Peyer's patch (tissue), 4 donors: ENCODE measurements around the gene TEAD4. TPM values are rescaled to one million over a fixed set of nuclear protein-coding genes. Genes with fewer than 3 reads are reported as not detected.

ENCODE experiments used
- DNase-seq, 3 donors: peaks; one replicate each; pipeline ENCODE4 v3.0.0-alpha.2; 2017 to 2019
- H3K27ac ChIP-seq, 4 donors: fragments of 200-600 bp; sonication (generic); one replicate each; pipeline ENCODE4 v1.5.1; 2016 to 2019
- H3K27me3 ChIP-seq, 2 donors: fragments of 200-600 bp; sonication (generic); one replicate each; pipeline ENCODE4 v1.5.1; 2019
- H3K36me3 ChIP-seq, 3 donors: fragments of 200-600 bp; sonication (generic); one replicate each; pipeline ENCODE4 v1.5.1; 2016 to 2019
- H3K4me1 ChIP-seq, 4 donors: fragments of 200-600 bp; sonication (generic); one replicate each; pipeline ENCODE4 v1.5.1; 2016 to 2019
- H3K4me3 ChIP-seq, 4 donors: fragments of 200-600 bp; sonication (generic); 1 replicate in 3 of 4; 2 replicates in 1 of 4; pipeline ENCODE4 v1.5.1; 2016 to 2019; ENCODE audit warnings: mild to moderate bottlenecking in 1 of 4
- H3K9me3 ChIP-seq, 4 donors: fragments of 200-600 bp; sonication (generic); one replicate each; pipeline ENCODE4 v1.5.1; 2016 to 2019; ENCODE audit warnings: mild to moderate bottlenecking in 1 of 4
- POLR2A ChIP-seq, 2 donors: fragments of 450-650 bp; IDR thresholded peaks; one replicate each; pipeline ENCODE4 v1.5.1; 2017; ENCODE audit warnings: antibody characterized with exemption in 2 of 2, mild to moderate bottlenecking in 2 of 2, moderate library complexity in 2 of 2
- total RNA-seq, 4 donors: library from RNA; depleted of rRNA; stranded (reverse); fragments of >200 nt; gene quantifications; one replicate each; pipeline ENCODE4 v1.1.0, GENCODE V29; 2016
- TF ChIP-seq, protein P1 (sequence below), 6 experiments: fragments of 450-650 bp in 4 of 6; fragments of 200-600 bp in 2 of 6; sonication (generic) in 1 of 6; IDR thresholded peaks; one replicate each; pipeline ENCODE4 v1.5.1; 2017 to 2019; ENCODE audit warnings: antibody characterized with exemption in 6 of 6, mild to moderate bottlenecking in 3 of 6, moderate library complexity in 1 of 6

TEAD4 gene
- total RNA-seq, 4 donors from 2014 or later: 4.3 to 6.6 (median 5.1) TPM

GRCh38 chr12:3048540-3048939 lies 89.3 kb downstream of the TEAD4 start:
- Histone ChIP-seq H3K27me3 (no peaks in the 10 kb centered on the region), H3K9me3 (no peaks in the 10 kb centered on the region)

DNA sequence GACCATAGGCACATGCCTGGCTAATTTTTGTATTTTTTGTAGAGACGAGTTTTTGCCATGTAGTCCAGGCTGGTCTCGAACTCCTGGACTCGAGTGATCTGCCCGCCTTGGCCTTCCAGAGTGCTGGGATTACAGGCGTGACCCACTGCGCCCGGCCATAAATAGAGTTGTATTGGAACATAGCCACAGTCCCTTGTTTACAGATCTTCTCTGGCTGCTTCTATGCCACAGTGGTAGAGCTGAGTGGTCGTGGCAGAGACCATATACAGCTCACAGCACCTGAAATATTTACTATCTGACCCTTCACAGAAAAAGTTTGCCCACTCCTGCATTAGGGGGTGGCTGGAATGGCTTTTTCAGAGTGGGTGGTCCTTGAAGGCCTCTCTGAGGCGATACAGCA lies 90.0 kb downstream of the TEAD4 start:
- Histone ChIP-seq H3K27me3 (no peaks in the 10 kb centered on the region), H3K9me3 (no peaks in the 10 kb centered on the region), H3K4me1 (no peaks in the 10 kb centered on the region), H3K4me3 (no peak overlapping the region), H3K27ac (no peak overlapping the region), H3K36me3 (no peaks in the 10 kb centered on the region)
- DNase-seq: no peak
- TF ChIP-seq, protein P1, sequence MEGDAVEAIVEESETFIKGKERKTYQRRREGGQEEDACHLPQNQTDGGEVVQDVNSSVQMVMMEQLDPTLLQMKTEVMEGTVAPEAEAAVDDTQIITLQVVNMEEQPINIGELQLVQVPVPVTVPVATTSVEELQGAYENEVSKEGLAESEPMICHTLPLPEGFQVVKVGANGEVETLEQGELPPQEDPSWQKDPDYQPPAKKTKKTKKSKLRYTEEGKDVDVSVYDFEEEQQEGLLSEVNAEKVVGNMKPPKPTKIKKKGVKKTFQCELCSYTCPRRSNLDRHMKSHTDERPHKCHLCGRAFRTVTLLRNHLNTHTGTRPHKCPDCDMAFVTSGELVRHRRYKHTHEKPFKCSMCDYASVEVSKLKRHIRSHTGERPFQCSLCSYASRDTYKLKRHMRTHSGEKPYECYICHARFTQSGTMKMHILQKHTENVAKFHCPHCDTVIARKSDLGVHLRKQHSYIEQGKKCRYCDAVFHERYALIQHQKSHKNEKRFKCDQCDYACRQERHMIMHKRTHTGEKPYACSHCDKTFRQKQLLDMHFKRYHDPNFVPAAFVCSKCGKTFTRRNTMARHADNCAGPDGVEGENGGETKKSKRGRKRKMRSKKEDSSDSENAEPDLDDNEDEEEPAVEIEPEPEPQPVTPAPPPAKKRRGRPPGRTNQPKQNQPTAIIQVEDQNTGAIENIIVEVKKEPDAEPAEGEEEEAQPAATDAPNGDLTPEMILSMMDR (IDR thresholded peaks at IDR 0.05): no peak

More at GRCh38 chr12:3048540-3048939, 89.3 kb downstream of the TEAD4 start:
- no peak overlapping the region for H3K4me3 ChIP-seq
- H3K36me3 ChIP-seq: no peaks in the 10 kb centered on the region
- no peak overlapping the region for H3K27ac ChIP-seq
- no peak for DNase-seq
- TF ChIP-seq, protein P1 (IDR thresholded peaks at IDR 0.05): no peak
- TF ChIP-seq POLR2A (IDR thresholded peaks at IDR 0.05): no peak
- no peaks in the 10 kb centered on the region for H3K4me1 ChIP-seq

DNA sequence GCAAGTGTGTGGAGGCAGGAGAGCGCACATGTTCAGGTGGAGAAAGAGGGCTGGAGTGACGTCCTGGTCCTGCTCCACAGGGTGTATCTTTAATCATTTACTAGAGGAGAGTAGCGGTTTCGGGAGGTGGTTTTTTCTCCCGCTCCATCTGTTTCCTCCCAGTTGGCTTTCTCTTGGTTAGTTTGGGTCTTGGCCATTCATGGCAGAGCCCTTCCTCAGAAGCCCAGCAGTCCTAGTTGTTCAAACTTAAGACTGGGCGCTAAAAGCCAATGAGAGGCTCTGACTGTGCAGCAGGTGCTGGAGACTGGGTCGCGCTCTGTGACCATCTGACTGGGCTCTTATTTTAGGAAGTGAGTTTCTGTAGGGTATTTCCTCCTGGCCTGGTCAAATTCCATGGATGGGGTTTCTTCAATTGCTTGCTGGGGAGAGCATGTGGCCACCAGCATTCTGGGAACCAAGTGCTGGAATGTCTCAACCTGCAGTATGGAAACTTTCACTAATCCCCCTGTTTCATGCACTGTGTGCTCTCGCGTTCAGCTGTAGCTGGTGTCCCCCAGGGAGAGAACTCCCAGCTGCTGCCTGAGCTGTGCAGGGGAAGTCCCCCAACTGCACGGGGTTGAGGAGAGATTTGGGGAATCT lies 90.5 kb downstream of the TEAD4 start:
- Histone ChIP-seq H3K4me1 (no peaks in the 10 kb centered on the region), H3K4me3 (no peak overlapping the region), H3K27ac (no peak overlapping the region), H3K9me3 (no peaks in the 10 kb centered on the region), H3K27me3 (no peaks in the 10 kb centered on the region), H3K36me3 (no peaks in the 10 kb centered on the region)
- TF ChIP-seq POLR2A (IDR thresholded peaks at IDR 0.05): no peak
- TF ChIP-seq, protein P1 (IDR thresholded peaks at IDR 0.05): no peak
- DNase-seq: no peak

- no peaks in the 10 kb centered on the region for H3K27me3 ChIP-seq
- no peak overlapping the region for H3K27ac ChIP-seq
- H3K4me1 ChIP-seq: no peaks in the 10 kb centered on the region
- no peak for DNase-seq
- no peak overlapping the region for H3K4me3 ChIP-seq
- H3K36me3 ChIP-seq: no peaks in the 10 kb centered on the region
- TF ChIP-seq, protein P1 (IDR thresholded peaks at IDR 0.05): no peak
- TF ChIP-seq POLR2A (IDR thresholded peaks at IDR 0.05): no peak
- no peaks in the 10 kb centered on the region for H3K9me3 ChIP-seq
These were observed 95.2 kb downstream of the TEAD4 start for GRCh38 chr12:3054374-3054773.

- TF ChIP-seq POLR2A (IDR thresholded peaks at IDR 0.05): no peak
- TF ChIP-seq, protein P1 (IDR thresholded peaks at IDR 0.05): no peak
- Histone ChIP-seq H3K36me3 (no peaks in the 10 kb centered on the region), H3K27ac (peak overlapping the region in 1 of 4 donors; percentile 37), H3K9me3 (no peaks in the 10 kb centered on the region), H3K4me1 (no peaks in the 10 kb centered on the region), H3K4me3 (no peak overlapping the region), H3K27me3 (no peaks in the 10 kb centered on the region)
- peak in 1 of 3 donors; percentile 7 for DNase-seq
These were observed 96.0 kb downstream of the TEAD4 start for GRCh38 chr12:3055026-3055703.
